C4-2B (cell line): ENCODE results near the gene PURB.

Experiments
- H3K27ac ChIP-seq: fragments of 450-650 bp; 2 replicates; pipeline ENCODE4 v1.5.1; 2017
- CTCF ChIP-seq: fragments of 450-650 bp; conservative IDR thresholded peaks from 2 replicates; pipeline ENCODE4 v1.5.1; 2017; ENCODE audit warnings: mild to moderate bottlenecking
- ZFX ChIP-seq: fragments of 450-650 bp; IDR thresholded peaks from 2 replicates; pipeline ENCODE4 v1.6.1; 2017

PURB gene

DNA sequence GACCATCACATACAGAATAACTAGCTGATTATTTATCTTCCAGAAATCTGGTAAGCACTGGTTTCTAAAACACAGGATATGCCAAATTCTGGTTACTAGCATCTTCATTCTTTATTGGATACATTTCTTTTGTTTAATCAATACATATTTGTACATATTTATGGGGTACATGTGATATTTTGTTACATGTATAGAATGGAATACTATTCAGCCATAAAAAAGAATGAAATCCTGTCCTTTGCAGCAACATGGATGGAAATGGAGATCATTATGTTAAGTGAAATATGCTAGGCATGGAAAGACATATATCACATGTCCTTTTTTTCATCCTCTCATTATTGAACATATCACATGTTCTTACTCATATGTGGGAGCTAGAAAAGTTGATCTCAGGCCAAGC lies 32.7 kb upstream of the PURB start:
- TF ChIP-seq CTCF = no peak
- no peak for TF ChIP-seq ZFX
- no peak overlapping the region for H3K27ac ChIP-seq

GRCh38 chr7:44917465-44917864 lies 32.1 kb upstream of the PURB start:
- no peak for TF ChIP-seq CTCF
- TF ChIP-seq ZFX = no peak
- H3K27ac ChIP-seq = no peak overlapping the region

- TF ChIP-seq CTCF (no peak), ZFX (no peak)
- no peak overlapping the region for H3K27ac ChIP-seq
These were observed 29.8 kb upstream of the PURB start for GRCh38 chr7:44914992-44915607.

GRCh38 chr7:44912775-44913347 lies 27.5 kb upstream of the PURB start:
- no peak overlapping the region for H3K27ac ChIP-seq
- no peak for TF ChIP-seq ZFX
- no peak for TF ChIP-seq CTCF

- H3K27ac ChIP-seq = no peak overlapping the region
- no peak for TF ChIP-seq CTCF
- no peak for TF ChIP-seq ZFX
These were observed 26.6 kb upstream of the PURB start for GRCh38 chr7:44911911-44912310.

DNA sequence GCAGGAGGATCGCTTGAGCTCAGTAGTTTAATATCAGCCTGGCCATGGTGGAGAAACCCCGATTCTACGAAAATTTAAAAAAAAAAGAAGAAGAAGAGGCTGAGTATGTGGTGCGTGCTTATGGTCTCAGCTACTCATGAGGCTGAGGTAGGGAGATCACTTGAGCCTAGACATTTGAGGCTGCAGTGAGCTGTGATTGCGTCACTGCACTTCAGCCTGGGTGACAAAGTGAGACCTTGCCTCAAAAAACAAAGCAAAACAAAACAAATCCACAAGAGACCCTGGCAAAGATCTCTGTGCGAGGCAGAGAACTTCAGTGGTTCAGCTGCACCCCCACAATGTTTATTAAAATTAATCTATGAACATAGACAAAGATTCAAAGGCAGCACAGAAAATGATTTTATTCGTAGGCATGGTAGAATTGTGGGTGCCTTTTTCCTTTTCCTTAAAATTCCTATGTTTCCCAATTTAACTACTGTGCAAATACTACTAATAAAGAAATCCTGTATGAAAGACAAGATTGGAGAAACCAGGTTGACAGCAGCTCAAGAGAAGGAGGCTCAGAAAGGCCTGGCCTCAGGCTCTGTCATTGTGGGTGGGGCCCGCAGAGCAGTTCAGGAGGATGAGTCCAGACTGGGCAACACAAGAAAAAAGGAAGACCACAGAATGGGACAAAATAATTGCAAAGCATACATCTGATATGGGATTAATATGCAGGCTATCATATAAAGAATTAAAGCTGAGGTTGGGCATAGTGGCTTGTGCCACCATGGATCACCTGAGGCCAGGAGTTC lies 24.5 kb upstream of the PURB start:
- H3K27ac ChIP-seq = no peak overlapping the region
- TF ChIP-seq ZFX (no peak), CTCF (no peak)

- TF ChIP-seq ZFX (no peak), CTCF (no peak)
These were observed 21.6 kb upstream of the PURB start for GRCh38 chr7:44906965-44907364.

More at GRCh38 chr7:44906965-44907364, 21.6 kb upstream of the PURB start:
- no peak overlapping the region for H3K27ac ChIP-seq
